NCI-H2171 (cell line): Measurements from ENCODE around the gene SECISBP2L.
A peak's percentile ranks its signal among the peaks of the same experiment; 100 is the strongest.
"Not testable (repeated sequence)": the region's sequence is repeated elsewhere in the genome, so short reads cannot be mapped to it uniquely, and the experiment has no call there.

Source experiments
- DNase-seq: peaks from one replicate; lab custom pipeline; 2025; lab: John Stamatoyannopoulos, UW

The SECISBP2L gene, protein sequence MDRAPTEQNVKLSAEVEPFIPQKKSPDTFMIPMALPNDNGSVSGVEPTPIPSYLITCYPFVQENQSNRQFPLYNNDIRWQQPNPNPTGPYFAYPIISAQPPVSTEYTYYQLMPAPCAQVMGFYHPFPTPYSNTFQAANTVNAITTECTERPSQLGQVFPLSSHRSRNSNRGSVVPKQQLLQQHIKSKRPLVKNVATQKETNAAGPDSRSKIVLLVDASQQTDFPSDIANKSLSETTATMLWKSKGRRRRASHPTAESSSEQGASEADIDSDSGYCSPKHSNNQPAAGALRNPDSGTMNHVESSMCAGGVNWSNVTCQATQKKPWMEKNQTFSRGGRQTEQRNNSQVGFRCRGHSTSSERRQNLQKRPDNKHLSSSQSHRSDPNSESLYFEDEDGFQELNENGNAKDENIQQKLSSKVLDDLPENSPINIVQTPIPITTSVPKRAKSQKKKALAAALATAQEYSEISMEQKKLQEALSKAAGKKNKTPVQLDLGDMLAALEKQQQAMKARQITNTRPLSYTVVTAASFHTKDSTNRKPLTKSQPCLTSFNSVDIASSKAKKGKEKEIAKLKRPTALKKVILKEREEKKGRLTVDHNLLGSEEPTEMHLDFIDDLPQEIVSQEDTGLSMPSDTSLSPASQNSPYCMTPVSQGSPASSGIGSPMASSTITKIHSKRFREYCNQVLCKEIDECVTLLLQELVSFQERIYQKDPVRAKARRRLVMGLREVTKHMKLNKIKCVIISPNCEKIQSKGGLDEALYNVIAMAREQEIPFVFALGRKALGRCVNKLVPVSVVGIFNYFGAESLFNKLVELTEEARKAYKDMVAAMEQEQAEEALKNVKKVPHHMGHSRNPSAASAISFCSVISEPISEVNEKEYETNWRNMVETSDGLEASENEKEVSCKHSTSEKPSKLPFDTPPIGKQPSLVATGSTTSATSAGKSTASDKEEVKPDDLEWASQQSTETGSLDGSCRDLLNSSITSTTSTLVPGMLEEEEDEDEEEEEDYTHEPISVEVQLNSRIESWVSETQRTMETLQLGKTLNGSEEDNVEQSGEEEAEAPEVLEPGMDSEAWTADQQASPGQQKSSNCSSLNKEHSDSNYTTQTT

DNA sequence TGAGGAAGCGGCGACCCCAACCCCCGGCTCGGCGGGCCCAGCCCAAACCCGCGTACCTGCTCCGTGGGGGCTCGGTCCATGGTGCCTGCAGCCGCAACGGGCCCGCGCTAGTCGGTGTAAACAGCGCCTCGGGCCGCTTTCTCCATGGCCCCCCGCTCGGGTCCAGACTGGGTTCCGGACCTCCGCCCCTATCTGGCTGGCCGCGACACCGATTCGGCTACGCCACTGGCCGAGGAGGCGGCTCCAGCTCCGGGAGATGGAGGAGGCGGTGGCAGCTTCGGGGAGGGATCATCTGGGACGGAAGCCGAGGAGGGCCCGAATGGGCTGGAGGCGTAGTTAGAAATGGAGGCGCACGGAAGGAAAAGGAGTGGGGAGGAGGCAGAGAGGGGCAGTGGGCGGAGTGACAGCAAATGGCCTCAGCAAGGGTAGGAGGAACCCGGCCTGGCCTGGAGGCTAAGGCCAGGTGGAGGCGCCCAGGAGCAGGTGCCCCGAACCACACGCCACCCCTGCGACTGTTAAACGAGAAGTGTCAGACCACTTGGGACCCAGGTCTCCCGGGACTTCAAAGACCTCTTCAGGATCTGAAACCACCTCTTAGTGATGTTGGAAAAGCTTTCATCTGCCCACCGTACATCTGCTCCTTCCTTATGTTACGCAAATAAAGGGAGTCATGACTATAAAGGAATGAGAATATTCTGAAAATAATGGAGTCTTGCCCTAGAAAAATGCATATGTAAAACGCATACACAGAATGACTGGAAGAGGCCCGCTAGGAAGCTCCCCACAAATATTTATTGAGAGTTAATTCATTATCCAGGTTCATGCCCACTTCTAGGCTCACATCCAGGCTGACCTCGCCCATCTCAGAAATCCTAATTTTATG is at the start of gene SECISBP2L:
SECISBP2L (minus strand) TSS at position 227 of the 883 bp plus-strand sequence; CDS start at position 80, 147 bp downstream.
- peak; percentile 90 for DNase-seq

DNA sequence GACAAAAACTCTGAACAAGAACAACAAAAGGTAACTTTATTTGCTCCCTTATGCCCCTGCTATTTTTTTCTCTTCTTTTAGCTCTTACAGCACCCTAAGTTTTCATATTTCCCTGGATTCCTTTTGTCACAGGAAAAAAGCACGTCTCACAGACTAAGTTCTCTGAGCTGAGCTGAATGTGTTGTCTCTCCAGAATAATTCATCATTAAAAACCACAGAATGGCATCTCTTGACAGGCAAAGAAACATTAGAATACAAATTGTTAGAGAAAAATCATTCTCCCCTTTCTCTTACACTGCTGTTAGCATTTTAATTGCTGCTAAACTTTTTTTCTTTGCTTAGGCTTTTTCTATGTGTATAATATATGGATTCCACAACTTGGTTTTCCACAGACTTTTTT is 48.7 kb upstream of the SECISBP2L start:
- no peak for DNase-seq

DNA sequence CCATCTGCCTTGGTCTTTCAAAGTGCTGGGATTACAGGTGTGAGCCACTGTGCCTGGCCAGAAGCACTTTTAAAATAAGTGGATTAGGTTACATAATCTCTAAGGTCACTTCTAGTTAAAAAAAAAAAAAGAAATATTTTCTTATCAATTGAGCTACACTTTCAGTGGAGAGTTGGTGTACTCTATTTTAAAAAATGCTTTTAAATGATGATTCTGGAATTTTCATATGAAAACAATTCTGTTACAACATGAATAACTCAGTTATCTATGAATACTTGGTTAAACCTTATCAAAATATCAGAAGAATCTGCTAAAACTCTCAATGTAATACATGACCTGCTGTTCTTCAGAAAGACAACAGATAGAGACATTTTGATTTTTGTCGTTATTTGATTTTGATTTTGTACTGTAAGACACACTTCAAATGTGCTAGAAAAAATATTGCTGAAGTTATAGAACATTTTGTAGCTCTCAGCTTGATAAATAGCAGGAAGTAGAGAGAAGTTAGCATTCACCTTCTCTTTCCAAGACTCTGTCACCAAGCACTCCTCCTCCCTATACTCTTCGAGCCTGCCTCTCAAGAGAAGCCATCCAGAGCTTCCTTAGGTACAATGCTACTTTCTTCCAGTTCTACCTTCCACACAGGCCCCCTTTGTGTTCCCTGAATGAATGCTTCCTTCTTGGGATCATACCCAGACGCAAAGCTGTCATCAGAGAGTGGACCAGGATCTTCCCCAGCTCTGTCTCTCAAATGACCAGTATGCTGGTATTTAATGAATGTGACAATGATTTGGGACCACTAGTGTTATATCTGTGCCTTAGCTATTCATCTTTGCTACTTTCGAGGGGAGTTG is 47.2 kb upstream of the SECISBP2L start:
- no peak for DNase-seq

DNA sequence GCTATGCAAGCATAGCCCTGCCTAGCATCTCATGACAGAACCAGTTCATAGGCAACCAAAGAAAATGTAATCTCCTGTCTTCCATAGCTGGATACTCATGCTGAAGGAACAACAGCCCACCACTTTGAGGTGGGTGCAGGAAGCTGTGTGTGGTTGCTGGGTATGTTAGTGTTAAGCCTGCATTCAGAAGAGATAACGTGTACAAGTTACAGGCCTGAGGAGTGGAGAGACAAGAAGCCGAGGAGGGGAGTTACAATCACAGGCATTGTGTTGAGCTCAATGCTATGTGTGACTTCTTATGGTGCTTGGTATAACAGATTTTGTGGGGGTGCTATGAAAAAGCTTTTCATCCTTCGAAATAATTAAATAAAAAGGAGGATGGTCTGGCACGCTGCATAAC is 42.8 kb upstream of the SECISBP2L start:
- no peak for DNase-seq

DNA sequence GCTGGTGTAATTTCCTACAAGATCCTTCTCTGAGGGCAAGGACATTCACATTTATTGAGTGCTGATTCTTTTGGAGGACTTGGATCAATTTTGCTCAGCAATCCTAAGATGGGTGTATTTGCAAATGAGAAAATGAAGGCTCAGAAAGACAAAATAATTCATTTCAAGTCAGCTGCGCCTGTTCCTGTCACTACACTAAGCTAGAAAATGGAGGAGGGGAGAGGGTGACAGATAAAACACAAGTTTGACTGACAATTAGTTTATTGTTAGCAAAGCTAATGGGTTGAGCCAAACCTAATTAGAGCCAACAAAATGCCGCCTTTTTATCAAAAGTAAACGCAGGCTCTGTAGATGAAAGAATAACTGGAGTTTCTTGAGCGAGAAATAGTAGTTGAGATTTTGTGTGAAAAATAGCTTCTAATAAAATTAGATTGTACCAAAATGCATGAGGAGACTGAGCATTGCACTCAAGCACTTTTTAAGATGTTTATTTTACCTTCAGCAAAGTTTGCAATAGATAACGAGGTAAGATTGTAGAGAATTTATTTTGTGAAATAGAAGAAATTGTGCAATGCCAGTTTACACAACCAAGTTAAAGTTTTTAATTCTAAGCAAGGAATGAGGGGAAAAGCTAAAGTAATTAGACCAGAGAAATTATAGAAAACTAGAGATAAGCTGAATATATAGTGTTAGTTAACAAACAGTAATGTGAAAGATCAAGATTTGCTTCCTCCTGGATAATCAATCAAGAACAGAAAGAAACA is 39.6 kb upstream of the SECISBP2L start:
- no peak for DNase-seq

DNA sequence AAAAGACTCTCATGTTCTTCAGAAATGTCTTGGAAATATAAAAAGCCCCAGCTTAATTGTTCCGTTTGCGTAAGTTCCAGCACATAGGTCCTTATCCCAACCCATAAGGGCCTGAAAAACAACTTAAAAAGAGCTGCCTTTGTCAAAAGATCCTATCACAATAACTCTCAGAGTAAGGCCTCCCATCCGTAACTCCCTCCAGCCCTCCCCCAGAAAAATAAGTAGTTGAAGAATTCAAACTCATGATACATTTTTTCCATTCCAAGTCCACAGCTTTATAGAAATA is 38.0 kb upstream of the SECISBP2L start:
- DNase-seq, result no peak

DNA sequence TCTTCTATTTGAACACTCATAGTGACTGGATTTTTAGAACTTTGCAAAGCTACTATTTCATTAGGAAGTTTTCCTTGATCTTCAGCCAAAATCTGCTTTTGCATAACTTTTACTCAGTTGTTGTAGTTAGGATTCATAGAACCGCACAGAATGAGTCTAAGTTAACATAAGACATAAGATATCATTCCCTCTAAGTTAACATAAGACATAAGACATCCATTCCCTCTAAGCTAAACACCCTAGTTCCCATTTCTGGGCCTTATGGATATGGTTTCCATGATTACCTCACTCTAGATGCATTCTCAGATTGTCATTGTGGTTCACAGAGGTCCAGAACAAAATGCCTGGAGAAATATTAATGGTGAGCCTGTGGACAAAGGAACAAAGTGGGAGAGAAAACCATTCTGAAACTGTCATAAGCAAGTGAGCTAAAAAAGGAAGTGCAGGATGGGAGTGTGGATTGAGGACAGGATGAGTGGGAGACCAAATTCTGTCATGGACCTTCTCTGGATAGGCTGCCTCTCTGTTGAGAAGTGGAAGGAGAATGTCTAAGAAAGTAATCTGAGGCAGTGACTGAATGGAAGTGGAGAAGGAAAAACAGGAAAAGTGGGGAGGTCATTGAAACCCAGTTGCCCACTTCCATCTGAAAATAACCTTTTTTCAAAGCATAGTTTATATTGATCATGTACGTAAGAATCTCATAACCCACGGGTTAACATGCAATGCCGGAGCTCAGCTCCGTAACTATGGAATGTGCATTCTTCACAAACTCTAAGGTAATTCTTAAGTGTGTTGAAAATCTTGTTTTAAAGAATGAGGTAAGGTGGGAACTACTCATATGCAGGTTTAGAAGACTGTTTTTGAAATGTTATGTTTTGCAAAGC is 37.4 kb upstream of the SECISBP2L start:
- DNase-seq, result no peak

DNA sequence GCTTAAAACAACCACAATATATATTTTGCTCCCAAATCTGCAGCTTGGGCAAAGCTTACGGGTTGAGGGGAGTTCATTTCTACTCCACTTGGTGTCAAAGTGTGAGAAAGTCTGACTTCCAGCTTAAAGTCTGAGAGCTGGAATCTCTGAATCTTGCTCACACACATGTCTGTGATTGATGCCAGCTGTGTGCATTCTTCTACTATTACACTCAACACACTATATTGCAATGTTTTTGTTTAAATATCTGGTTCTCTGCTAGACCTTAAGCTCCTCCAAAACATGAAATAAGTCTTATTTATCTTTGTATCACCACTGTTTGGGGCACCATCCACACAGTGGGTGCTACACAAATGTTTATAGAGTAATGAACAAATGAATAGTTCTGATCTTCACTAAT is 36.7 kb upstream of the SECISBP2L start:
- no peak for DNase-seq

DNA sequence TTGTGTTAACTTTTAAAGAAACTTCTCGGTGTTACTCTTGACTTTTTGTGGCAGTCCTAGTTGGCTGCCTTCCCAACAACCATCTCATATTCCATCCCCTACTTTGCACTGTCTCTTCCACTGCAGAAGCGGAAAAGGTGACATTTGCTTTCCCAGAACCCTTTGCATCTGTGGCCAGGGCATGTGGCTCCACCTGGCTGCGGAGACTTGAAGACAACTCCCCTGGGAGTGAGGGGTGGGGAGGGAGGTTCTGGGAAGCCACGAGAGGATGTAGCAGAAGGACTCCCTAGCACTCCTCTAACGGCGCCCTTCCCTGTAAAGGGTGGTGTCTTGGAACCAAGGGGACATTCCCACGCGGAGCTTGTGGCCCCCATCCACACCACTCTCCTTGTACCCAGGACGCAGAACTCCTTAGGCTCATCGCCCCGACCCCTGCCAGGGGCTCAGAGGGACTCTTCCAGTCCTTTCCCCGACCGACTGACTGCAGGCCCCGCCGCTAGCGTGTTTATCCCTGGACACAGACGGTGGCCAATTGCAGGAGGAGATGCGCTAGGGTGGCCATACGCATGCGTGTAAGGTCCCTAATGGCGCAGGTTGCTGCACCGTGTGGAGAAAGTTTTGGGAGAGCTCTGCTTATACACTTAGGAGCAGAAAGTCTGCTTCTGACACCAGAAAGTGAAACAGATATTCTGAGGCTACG is 33.2 kb upstream of the SECISBP2L start:
- DNase-seq, result peak; percentile 2

DNA sequence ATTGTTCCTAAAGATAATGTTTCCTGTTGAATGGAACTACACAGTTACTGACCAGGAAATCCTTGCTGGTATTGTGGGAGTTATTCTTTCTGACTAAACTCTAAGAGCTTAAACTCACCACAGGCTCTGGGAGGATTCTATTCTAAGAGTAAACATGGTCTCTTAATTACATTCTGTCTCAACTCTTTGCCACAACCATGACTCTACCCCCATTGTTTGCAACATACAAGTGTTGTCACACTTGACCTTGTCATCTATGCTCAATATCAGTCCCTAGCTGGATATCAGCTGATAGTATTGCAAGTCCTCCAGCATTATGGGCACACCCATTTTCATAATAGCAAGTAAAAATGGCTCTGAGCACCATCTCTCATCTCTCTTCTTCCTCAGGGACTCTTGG is 29.6 kb upstream of the SECISBP2L start:
- DNase-seq, result no peak

DNA sequence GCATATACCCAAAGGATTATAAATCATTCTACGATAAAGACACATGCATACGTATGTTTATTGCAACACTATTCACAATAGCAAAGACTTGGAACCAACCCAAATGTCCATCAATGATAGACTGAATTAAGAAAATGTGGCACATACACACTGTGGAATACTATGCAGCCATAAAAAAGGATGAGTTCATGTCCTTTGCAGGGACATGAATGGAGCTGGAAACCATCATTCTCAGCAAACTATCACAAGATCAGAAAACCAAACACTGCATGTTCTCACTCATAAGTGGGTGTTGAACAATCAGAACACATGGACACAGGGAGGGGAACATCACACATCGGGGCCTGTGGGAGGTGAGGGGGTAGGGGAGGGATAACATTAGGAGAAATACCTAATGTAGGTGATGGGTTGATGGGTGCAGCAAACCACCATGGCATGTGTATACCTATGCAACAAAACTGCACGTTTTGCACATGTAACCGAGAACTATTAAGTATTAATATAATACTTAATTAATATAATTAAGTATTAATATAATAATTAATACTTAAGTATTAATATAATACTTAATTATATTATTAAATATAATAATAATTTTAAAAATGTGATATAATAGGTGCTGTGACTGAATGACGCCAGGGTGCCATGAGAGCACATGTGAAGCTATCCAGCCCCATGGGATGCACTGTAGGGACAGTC is 28.5 kb upstream of the SECISBP2L start:
- DNase-seq, result not testable (repeated sequence)

DNA sequence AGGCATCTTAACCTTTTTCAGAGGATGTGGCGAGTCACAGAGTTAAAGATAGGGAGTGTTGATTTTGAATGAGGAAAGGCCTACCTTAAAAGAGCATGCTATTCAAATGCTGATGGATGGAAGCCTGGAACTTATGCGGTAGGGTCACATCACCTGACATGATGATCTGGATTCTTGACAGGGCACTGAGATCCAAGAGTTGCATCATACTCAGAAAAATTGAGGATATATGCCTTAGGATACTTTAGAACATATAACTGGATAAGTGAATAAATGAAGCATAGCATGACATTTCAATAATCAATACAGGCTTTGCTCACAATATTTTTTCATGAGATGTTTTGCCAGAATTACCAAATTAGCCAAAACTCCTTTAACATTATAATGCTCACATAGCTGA is 20.1 kb upstream of the SECISBP2L start:
- DNase-seq, result no peak

DNA sequence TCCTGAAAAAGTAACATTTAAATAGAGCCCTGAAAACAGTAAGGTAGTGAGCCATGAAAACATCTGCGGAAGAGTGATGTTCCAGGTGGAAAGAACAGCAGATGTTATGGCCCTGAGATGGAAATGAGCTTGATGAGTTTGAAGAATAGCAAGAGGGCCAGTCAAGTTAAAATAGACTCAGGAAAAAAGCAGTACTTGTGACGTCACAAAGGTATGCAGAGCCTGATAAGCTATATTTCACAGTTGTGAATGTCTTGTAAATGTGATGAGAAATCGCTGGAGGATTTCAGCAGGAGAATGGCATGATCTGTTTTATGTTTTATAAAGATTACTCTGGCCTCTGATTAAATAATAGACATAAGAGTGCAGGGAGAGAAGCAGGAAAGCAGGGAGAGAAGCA is 18.6 kb upstream of the SECISBP2L start:
- no peak for DNase-seq

DNA sequence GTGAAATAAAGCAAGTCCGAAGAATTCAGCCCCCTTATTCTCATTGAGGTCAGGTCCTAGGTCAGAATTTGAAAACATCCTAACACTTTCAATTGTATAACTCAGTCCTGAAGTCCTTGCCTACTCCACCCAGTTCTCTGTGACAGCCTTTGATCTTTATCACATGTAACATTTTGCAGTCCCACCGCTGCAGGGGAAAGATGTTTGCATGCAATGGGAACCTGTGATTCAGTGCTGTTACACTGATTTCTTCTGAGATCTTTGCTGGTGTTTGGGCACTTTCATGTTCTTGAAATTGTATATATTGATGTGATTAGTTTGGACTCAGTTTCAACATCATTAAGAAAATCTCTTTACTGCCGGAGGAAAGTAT is 18.0 kb upstream of the SECISBP2L start:
- no peak for DNase-seq

DNA sequence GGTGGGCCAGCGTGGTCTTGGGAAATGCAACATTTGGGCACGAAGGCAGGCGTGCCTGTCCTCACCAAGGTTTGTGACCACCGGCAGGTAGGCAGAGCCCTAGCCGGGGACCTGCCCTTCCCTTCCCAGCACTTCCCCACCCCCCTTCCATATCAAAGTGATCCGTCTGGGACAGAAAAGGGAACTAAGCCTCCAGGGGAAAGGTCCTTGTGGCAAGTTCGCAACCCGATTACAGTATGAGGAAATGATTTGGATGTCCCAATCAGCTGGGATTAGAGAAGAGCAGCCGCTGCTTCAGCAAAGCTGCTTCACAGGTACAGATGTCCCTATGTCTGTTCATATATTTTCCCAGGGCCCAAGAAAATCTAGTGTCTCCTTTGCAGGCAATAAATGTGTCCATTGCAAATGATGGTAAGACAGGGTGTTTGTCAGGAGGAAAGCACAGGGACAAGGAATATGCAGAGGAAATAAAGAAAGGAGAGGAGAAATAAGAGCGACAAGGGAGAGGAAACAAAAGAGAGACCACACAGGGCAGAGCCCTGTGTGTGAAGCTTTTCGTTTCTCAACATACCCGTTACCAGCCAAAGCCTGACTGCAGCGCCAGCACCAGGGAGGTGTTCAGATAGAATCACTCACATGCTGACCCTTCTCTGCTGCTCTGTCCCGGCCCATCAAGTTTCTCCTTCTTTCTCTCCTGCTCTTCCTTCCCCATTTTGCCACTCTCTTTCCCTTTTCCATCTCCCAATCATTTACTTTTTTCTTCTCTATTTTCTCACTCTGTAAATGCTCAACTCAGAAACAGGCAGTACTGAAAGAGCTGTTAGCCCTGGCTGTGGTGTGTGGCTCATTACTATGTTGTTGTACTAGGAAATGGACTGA is 17.4 kb upstream of the SECISBP2L start:
- DNase-seq, result no peak

DNA sequence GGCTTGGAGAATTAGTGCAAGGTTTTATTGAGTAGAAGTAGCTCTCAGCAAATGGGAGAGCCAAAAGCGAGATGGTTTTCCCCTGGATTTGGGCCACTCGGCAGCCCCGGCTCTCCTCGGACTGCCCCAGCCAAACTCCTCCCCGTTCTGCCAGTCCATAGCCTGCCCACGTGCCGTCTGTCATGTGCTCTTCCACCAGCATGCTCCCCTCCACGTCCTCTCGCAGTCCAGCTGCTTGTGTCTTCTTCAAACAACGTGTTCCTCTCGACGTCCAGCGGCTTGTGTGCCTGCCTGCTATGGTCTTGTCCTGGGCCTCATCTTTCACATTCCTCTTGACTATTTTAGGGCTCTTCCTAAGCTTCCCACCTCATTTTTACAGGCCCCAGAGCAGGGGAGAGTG is 16.7 kb upstream of the SECISBP2L start:
- no peak for DNase-seq
